AG09309 (cell line): ENCODE measurements around the gene SORBS2.

Experiments used
- DNase-seq: peaks from one replicate; pipeline ENCODE4 v3.0.0-alpha.2; 2010; ENCODE audit warnings: low read depth
- H3K4me3 ChIP-seq: 2 replicates; pipeline ENCODE4 v1.5.1; 2011; ENCODE audit warnings: mild to moderate bottlenecking, low read depth, low read length, moderate library complexity; ENCODE audit not compliant: control insufficient read depth
- TF ChIP-seq, protein P1 (sequence below): IDR thresholded peaks from 2 replicates; pipeline ENCODE4 v1.5.1; 2011; ENCODE audit warnings: mild to moderate bottlenecking, low read depth, low read length, inconsistent platforms; ENCODE audit not compliant: insufficient read depth, control insufficient read depth; ENCODE audit errors: missing control alignments

The SORBS2 gene

DNA sequence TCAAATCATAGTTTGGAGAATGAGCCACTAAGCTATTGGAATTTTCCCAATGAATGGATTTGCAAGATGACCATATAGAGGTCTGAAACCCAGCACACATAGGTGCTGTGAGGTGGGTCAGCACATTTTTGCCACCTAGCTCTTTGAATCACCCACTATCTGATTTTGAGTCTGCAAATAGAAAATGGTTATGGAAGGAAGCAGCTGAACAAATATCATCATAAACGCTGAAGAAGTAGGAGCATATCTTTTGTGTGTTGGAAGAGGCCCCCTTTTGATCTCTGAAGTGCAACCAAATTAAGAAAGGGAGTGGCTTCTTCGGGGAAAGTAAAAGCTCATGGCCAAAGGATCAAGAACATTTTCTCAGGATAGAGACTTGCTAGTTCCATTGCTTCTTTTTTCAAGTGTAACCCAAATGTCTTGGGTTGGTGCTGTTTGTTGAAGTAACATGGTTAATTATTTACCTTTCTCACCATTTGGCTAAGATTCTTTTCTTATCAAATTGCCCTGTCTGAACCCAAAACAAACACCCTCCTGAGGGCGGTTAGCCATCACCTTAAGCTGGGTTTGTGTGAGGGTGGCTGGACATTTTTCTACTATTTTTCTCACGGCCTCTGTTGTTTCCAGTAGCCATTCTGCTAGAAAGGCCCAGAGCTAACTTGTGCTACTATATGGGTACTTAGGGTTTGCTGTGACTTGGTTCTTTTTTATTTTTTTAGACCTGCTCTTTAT, 18.4 kb upstream of the SORBS2 start:
- no peak overlapping the region for H3K4me3 ChIP-seq
- DNase-seq = no peak
- TF ChIP-seq, protein P1, sequence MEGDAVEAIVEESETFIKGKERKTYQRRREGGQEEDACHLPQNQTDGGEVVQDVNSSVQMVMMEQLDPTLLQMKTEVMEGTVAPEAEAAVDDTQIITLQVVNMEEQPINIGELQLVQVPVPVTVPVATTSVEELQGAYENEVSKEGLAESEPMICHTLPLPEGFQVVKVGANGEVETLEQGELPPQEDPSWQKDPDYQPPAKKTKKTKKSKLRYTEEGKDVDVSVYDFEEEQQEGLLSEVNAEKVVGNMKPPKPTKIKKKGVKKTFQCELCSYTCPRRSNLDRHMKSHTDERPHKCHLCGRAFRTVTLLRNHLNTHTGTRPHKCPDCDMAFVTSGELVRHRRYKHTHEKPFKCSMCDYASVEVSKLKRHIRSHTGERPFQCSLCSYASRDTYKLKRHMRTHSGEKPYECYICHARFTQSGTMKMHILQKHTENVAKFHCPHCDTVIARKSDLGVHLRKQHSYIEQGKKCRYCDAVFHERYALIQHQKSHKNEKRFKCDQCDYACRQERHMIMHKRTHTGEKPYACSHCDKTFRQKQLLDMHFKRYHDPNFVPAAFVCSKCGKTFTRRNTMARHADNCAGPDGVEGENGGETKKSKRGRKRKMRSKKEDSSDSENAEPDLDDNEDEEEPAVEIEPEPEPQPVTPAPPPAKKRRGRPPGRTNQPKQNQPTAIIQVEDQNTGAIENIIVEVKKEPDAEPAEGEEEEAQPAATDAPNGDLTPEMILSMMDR = no peak

DNA sequence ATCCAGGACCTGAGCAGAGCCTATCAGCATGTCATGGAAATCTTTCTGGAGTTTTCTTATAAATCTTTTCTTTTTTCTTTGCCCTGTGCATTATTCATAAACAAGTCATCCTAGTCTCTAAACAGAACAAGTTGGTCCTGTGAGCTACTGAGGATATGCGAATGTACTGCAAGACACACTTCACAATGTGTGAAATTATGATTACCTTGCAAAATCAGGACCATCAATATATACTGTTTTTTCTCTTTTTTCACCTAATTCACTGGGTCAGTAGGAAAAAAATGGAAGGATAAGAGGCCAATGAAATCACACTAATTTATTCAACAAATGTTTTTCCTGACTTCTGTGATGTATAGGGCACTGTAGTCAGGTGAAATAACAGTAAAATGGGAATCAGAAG, 14.4 kb upstream of the SORBS2 start:
- H3K4me3 ChIP-seq = no peak overlapping the region
- TF ChIP-seq, protein P1 = no peak
- no peak for DNase-seq

DNA sequence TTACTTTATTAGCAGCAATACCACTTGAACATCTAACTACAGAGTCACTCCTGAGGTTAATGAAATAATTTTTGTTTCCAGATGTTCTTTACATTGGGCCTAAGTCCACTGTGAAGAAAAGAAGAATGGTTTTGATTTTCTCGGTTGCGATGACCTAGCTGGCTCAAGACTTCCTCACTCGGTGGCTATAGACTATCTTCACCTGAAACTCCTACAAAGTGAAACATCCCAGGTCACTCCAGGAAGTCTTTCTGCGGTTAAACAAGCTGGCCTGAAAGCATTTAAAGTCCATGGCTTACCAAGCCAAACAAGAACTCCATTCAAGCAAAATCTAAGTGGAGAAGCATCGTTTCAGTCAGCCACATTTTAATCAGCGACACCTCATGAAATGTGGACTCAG, 13.7 kb upstream of the SORBS2 start:
- DNase-seq = no peak
- no peak overlapping the region for H3K4me3 ChIP-seq
- TF ChIP-seq, protein P1 = no peak

DNA sequence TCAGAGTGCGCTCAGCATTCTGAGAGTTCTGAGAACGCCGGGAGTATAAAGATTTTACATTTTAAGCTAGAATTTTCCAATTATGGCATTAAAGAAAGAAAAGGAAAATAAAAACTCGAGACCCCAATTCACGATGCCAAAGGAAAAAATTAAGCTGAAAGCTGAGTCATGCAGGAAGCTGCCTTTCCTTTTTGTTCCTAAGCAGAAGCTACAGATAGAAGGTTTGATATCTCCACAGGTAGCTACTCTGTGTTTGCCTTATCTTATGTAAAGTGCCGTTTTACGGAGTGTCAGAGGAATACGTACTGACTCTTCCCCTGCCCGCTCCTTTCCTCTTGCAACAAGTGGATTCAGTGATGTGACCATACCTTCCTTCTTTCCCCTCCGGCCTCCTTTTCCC, 10.8 kb upstream of the SORBS2 start:
- TF ChIP-seq, protein P1 = no peak
- H3K4me3 ChIP-seq = no peak overlapping the region
- DNase-seq = no peak

DNA sequence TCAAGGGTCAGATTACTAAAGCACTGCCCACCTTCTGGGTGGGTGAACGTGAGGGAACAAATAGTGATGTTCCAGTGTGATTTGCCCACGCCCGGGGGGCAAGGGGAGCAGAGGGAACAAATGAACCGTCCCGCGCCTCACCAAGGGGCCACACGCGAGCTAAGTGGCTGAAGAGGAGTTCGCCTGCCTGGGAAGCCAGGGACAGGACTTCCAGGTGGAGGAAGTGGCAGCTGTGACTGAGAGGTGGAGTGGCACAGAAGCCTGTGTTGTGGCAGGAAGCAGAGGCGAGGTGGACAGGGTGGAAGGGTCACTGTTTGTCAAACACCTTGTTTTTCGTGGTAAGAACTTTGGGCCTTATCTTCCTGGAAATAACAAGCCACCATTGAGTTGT, 9.0 kb upstream of the SORBS2 start:
- TF ChIP-seq, protein P1 = no peak
- no peak overlapping the region for H3K4me3 ChIP-seq
- DNase-seq = no peak

DNA sequence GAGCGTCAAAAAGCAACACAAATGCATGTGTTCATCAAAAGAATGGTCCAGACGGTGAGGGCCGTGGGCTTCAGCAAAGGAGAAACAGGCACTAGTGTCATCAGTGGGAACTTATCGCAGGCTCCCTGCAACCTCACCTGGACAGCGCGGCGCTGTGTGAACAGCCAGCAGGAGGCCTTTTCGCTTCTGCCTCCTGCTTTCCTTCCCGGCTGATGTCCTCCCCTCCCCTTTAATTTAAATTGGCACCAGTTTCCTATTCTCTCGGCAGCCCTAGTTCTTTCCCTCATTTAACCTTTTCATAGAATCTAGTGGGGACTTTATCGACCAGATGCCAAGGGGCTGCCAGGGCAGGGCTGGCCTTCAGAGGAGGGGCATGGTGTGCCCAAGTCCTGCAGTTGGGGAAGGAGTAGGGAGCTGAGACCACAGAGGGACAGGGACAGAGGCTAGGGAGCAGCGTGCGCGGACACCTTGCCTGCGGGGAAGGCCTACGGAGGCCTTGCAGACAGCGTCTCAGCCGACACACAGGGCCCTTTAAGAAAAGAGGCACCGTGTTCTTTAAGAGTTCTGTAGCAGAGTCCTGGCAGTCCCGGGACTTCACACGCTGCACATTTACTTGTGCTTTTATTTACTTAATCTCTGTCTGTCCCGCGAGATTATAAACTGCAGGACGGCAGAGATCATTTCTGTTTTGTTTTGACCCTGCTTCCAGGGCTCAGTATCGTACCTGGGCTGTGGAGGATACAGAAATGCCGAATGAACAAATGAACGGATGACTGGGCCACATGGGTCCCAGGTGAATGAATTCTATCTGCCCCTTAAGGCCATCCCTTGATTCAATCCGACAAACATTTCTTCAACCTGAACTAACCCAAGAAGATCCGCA, 8.4 kb upstream of the SORBS2 start:
- H3K4me3 ChIP-seq = no peak overlapping the region
- no peak for DNase-seq
- TF ChIP-seq, protein P1 = no peak
